GM10847 (cell line): ENCODE measurements around the gene CCDC102B.

Source experiments
- POLR2A ChIP-seq: IDR thresholded peaks from 2 replicates; pipeline ENCODE4 v1.6.1; 2011; ENCODE audit not compliant: insufficient read length; ENCODE audit errors: extremely low read depth

Gene CCDC102B

DNA sequence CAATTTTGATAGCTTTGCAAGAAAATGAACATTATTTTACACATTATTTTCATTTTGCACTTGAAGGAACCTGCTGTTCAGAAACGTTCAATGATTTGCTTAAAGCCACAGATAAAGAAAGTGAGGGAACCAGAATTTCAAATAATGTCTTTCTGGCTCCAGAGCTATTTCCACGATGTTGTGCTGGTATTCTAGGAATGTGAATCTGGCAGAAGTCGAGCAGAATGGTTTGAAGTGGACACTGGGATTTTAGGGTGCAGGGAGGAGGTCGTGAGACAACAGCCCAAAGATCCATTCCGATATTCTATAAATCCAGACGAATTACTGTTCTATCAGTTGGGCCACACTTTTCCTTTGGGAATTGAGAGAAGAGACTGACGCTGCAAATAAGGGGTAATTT lies 2.2 kb downstream of the CCDC102B start:
- TF ChIP-seq POLR2A, result no peak

- TF ChIP-seq POLR2A, result no peak
These were observed 5.5 kb downstream of the CCDC102B start for GRCh38 chr18:68803356-68803755.

DNA sequence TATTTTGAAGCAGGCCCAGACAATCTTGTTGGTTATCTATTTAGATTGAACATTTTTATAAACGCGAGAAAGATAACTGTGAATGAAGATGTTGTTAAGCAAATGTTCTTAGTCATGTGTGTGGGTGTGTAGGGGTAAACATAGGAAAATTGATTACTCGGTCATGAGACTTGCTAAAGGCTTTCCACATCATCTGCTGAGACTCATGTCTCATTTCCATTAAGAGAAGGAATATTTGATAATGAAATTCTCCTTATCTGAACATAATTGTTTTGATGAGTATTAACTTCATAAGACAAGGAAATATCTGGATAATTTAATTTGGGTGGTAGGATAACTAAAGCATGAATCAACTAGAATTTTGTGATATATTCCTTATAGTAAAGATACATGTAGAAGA lies 19.7 kb downstream of the CCDC102B start:
- no peak for TF ChIP-seq POLR2A

GRCh38 chr18:68818584-68818983 lies 20.7 kb downstream of the CCDC102B start:
- TF ChIP-seq POLR2A, result no peak

GRCh38 chr18:68822926-68823325 lies 25.0 kb downstream of the CCDC102B start:
- TF ChIP-seq POLR2A, result no peak

DNA sequence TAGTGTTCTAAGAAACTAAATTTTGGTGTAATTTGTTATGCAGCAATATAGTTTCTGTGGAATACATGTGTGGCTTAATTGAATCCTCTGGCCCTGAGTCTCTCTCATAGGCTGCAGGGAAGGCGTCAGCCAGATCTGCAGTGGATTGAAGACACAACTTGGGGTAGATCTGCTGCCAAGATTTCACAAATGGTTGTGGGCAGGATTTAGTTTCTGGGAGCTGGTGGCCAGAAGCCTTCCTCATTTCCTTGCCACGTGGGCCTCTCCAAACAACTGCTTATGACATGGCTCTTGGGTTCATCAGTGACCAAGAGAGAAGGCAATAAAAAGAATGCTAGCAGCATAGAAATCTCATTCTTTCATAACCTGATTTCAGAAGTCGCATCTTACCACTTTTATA lies 28.2 kb downstream of the CCDC102B start:
- TF ChIP-seq POLR2A, result no peak

- TF ChIP-seq POLR2A, result no peak
These were observed 32.6 kb downstream of the CCDC102B start for GRCh38 chr18:68830256-68831045.

- no peak for TF ChIP-seq POLR2A
These were observed 35.9 kb downstream of the CCDC102B start for GRCh38 chr18:68833756-68834155.

DNA sequence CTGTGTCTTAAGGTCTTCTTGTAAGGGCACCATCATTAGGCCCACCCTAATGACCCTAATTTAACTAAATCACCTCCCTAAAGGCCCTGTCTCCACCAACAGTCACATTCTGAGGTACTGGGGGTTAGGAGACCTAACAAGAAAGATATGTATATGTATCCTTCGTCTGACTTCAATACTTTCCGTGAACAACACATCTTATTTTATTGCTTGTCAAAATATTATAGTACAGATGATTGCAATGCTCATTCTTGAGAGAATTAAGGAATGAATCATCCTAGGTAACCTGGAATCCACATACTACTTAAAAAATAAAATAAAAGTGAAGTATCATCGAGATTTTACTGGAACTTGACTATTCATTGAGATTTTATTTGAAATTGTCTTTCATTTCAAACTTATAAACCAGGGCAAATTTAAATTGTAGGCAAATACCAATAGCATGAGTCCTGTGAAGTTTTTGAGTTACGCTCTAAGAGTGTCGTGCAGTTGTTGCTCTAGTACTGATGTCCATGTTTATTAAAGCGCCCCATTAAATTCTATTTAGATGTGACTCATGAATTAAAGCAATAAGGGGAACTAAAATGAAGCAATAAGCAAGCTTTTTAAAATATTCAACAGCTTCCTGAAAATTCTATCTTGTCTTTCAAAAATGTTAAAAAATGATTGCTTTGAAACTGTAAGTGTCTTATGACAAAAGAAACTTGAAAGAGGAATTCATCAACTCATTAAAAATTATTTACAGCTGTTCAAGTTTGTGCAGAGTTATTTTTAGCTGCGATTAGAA lies 40.0 kb downstream of the CCDC102B start:
- TF ChIP-seq POLR2A, result no peak

DNA sequence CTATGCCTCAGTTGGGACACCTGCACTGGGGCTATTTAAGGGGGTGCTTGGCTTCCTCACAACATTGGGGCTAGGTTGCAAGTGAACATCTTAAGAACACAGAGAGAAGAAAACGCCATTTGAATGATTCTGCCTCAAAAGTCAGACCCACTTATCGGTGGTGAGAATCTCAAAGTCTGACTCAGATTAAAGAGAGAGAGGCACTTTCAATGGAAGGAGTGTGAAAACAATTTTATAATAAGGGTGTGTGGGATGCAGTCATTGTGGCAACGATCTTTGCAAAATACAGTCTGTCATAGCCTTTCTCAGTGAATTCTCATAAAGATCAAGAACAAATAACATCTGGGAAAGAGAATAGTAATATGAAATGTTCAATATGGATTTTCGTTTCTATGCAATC lies 41.8 kb downstream of the CCDC102B start:
- no peak for TF ChIP-seq POLR2A

DNA sequence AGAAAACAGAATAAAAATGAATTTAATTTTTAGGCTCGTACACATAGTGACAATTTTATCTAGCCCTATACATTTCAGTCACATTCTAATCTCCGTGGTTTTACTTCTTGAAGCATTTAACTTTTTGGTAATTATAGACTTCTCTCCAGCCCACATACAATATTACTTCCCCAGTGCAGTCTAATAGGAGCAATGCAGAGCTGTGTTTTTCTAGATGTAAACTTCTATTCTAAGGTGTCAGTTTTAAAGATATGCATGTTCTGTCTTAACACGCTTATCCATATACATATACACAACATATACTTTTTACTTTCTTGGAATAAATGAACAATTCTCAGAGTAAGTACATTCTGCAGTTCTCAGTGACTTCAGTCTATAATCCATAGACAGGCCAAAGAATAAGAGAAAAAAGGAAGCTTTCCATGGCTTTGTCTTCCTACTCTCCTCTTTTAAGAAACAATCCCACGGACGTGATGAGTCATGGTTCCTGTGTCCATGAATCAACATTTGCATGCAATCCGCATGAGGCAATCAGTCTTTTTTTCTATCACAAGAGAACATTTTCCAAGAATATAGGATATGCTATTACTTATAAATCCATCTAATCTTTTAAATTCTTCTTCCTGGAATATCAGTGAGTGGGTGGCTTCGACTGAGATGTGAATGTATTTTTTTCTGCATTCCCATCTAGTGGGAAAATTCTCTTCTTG lies 42.8 kb downstream of the CCDC102B start:
- TF ChIP-seq POLR2A, result no peak

DNA sequence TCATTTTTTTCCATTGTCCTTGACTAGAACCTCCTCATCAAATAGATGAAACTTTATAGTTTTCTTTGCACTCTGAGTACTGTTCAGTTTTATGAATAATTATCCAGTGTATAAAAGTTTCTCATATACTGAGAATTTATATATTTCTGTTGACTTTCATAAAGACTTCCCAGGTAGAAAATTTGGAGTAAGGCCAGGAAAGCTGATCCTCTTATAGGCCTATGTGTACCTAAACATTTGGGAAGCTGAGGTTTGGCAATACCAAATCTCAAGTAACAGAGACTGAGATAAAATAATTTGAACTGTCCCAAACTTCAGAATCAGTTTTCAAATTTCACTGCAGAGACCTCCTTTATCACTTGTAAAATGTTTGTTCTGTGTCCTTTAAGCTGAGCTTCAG lies 43.4 kb downstream of the CCDC102B start:
- TF ChIP-seq POLR2A, result no peak

- TF ChIP-seq POLR2A, result no peak
These were observed 45.1 kb downstream of the CCDC102B start for GRCh38 chr18:68842951-68843350.

DNA sequence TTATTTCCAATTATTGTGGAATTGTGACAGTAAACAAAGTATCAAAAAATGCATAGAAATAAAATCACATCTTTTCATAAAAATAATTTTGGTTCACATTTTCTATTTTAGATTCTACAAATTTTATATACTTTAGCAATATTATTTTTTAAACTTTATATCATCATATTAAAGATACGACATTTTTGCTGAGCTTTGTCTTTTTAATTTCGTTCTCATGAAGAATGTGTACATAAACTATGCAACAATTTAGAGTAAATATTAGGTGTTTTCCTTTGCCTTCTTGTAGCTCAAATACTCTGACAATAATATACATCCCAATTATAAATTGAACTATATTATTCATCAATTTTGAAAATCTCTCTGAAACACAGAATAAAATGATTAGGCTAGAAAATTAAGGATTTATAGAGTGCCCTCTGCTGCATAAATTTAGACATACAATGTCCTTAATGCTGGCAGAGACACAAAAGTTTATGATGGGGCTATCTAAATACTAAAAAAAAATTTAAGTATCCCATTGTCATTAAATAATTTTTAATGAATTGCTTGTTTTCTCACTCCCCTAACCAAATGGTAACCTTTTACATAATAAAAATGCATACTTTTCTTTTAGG lies 45.7 kb downstream of the CCDC102B start:
- TF ChIP-seq POLR2A, result no peak

DNA sequence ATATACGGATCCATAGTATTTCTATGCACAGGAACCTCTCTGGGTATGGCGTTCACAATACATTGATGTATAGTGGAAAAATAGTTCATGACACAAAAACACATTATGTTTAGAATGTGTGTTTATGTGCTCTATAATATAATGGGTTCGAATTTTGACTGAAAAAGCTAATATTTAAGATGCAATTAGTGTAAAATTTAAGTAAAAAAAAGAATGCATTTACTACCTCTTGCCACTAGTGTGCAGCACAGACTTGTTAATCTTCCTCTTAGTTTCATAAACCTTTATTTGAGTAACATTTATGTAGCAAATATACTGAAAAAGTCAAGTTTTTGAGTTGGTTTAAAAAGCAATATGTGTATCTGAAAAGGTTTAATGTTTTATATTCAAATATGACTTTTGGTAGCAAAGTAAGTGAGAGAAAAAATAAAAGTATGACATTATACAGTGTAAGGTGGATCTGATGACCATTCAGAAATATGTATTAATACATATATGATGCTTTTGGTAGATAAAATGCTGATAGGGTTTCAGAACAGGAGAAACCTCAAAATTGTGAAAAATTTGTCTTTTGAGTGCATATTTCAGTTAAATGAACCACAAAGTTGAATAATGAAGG lies 49.4 kb downstream of the CCDC102B start:
- TF ChIP-seq POLR2A, result no peak

DNA sequence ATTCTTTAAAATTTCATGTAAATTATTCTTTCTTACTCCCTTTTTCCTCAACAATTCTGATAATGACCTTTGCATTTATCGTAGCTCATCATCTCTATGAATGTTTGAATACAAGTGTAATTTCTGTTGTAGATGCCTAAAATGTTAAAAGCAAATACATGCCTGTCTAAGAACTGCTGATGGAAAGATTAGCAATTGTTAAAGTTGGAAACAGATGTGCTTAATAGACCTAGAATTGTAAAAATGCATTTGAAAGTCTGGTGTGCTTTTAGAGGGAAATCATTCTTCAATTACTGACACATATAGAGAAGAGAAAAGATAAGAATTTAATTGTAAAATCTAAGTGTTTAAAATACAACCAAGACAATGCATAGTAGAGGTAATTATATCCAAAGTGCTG lies 50.4 kb downstream of the CCDC102B start:
- TF ChIP-seq POLR2A, result no peak
